Natural killer cell (primary cell): Measurements from ENCODE around the gene SRRT. TPM values are rescaled to one million over a fixed set of nuclear protein-coding genes. Genes with fewer than 3 reads are reported as not detected.

Source experiments
- ATAC-seq, 3 donors: fragments of 150-1000 bp in 2 of 3; fragments of 200-7000 bp in 1 of 3; cut with Tn5 transposase; 1 replicate in 1 of 3; 2 replicates in 2 of 3; pipeline ENCODE4 v1.10.0; 2021; ENCODE audit warnings: mild to moderate bottlenecking in 2 of 3, moderate library complexity in 2 of 3
- DNase-seq, 2 donors: peaks; one replicate each; pipeline versions ENCODE4 v3.0.0 to v3.0.0-alpha.2; 2013 to 2021; ENCODE audit warnings: mixed read lengths in 1 of 2
- H3K27ac ChIP-seq: one replicate; pipeline ENCODE4 v1.5.1; 2013; ENCODE audit warnings: mild to moderate bottlenecking, low read length
- H3K27me3 ChIP-seq: one replicate; pipeline ENCODE4 v1.6.1; 2013; ENCODE audit warnings: low read length; ENCODE audit not compliant: control insufficient read depth, insufficient read depth
- H3K36me3 ChIP-seq: one replicate; pipeline ENCODE4 v1.6.1; 2013; ENCODE audit warnings: low read length; ENCODE audit not compliant: control insufficient read depth, insufficient read depth
- H3K4me1 ChIP-seq: one replicate; pipeline ENCODE4 v1.6.1; 2013; ENCODE audit warnings: low read length; ENCODE audit not compliant: control insufficient read depth, insufficient read depth
- H3K4me3 ChIP-seq: one replicate; pipeline ENCODE4 v1.5.1; 2013; ENCODE audit warnings: low read length
- H3K9me3 ChIP-seq: one replicate; pipeline ENCODE4 v1.6.1; 2013; ENCODE audit warnings: low read length; ENCODE audit not compliant: control insufficient read depth, insufficient read depth
- H3K27ac Mint-ChIP-seq, 2 donors: one replicate each; pipeline ENCODE4 v1.8.0; 2022; ENCODE audit warnings: mild to moderate bottlenecking in 2 of 2, mixed read lengths in 2 of 2, moderate library complexity in 1 of 2
- H3K27me3 Mint-ChIP-seq, 2 donors: one replicate each; pipeline ENCODE4 v1.8.0; 2022; ENCODE audit warnings: low read depth in 2 of 2, mixed read lengths in 2 of 2
- H3K36me3 Mint-ChIP-seq: one replicate; pipeline ENCODE4 v1.8.0; 2022; ENCODE audit warnings: mixed read lengths
- H3K4me1 Mint-ChIP-seq, 2 donors: one replicate each; pipeline ENCODE4 v1.8.0; 2022; ENCODE audit warnings: mixed read lengths in 2 of 2
- H3K4me3 Mint-ChIP-seq: one replicate; pipeline ENCODE4 v1.8.0; 2022; ENCODE audit warnings: mild to moderate bottlenecking, moderate library complexity, mixed read lengths
- H3K9me3 Mint-ChIP-seq, 2 donors: one replicate each; pipeline ENCODE4 v1.8.0; 2022; ENCODE audit warnings: mixed read lengths in 2 of 2
- WGBS: methylation state at CpG from one replicate; pipeline ENCODE4 v1.1.7; 2013; ENCODE audit warnings: missing lambda C conversion rate; ENCODE audit not compliant: insufficient coverage; 5-methylcytosine and 5-hydroxymethylcytosine counted together
- intact Hi-C: fragments of 100-400 bp; cut with micrococcal nuclease; formaldehyde crosslinking; loops from one replicate; pipeline ENCODE4 v1.14.2; 2022
- total RNA-seq, 4 donors: library from RNA; stranded (reverse); fragments of 120-200 nt in 1 of 4; gene quantifications; one replicate each; pipeline versions ENCODE4 v1.2.3 to v1.2.4, GENCODE V29; 2013 to 2022
- TF ChIP-seq, protein P1 (sequence below): fragments of 200-600 bp; IDR thresholded peaks from one replicate; pipeline ENCODE4 v1.8.0; 2022; ENCODE audit warnings: antibody characterized with exemption

Gene SRRT
- total RNA-seq, 3 donors from 2014 or later (not counting 1 experiment from before 2014, with no cell fraction given) = 281 to 307 (median 288) TPM

DNA sequence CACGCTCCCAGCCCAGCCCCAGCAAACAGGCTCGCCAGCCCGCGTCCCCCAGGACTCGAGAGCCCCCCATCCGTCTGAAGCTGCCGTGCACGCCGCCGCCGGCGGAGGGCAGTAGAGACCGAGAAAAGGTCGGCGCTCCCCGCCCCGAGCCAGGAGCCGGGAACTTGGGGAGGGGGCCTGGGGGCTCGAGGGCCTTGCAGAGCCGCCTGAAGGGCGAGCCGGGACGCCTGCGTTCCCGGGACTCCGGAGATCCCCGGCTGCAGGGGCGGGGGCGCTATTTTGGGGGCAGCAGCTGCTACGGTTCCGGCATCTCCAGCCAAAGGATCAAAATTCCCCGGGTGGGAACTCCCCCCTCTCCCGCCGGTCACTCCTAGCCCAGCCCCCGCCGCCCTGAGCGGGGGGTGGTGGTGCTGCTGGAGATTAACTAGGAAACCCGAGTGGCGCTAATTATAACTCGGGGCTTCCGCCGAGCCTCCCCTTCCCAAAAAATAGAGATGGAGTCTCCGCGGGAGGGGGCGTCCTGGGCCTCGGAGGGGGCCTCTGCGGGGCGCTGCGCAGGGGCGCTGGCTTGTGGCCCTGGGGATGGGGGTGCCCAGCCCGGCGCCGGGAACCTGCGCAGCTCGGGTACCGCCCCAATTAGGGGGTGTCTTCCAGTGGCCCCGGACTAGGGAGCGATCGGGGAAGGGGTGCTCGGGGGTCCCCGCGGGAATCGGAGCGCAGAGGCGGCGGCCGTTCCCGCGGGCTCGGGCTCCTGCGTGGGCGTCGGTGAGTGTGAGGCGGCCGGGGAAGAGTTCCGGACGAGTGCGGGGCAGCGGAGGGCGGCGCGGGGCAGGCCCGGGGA, 20.2 kb downstream of the SRRT start:
- no peak overlapping the region for H3K27ac ChIP-seq
- intact Hi-C loops = loop anchor here (5.0 kb wide), 1 partner anchor 182 kb away; no protein-coding TSS in a partner anchor
- Mint-ChIP-seq H3K9me3 (no peaks in the 10 kb centered on the region), H3K36me3 (no peaks in the 10 kb centered on the region), H3K4me1 (peaks cover 18 to 23% of the 10 kb centered on the region in 2 donors), H3K27me3 (peaks cover 33 to 53% of the 10 kb centered on the region in 2 donors), H3K27ac (no peak overlapping the region), H3K4me3 (peak overlapping the region; percentile 42)
- TF ChIP-seq, protein P1, sequence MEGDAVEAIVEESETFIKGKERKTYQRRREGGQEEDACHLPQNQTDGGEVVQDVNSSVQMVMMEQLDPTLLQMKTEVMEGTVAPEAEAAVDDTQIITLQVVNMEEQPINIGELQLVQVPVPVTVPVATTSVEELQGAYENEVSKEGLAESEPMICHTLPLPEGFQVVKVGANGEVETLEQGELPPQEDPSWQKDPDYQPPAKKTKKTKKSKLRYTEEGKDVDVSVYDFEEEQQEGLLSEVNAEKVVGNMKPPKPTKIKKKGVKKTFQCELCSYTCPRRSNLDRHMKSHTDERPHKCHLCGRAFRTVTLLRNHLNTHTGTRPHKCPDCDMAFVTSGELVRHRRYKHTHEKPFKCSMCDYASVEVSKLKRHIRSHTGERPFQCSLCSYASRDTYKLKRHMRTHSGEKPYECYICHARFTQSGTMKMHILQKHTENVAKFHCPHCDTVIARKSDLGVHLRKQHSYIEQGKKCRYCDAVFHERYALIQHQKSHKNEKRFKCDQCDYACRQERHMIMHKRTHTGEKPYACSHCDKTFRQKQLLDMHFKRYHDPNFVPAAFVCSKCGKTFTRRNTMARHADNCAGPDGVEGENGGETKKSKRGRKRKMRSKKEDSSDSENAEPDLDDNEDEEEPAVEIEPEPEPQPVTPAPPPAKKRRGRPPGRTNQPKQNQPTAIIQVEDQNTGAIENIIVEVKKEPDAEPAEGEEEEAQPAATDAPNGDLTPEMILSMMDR = peak; percentile 72
- peaks cover 36% of the 10 kb centered on the region for H3K4me1 ChIP-seq
- no peaks in the 10 kb centered on the region for H3K36me3 ChIP-seq
- no peaks in the 10 kb centered on the region for H3K9me3 ChIP-seq
- DNase-seq = peak; percentile 53 to 72
- H3K4me3 ChIP-seq = peak overlapping the region; percentile 6
- under 1% methylated on average over 83 of the region's 83 CpGs for WGBS
- peaks cover 28% of the 10 kb centered on the region for H3K27me3 ChIP-seq
- ATAC-seq = peak; percentile 32 to 37 (median 32)

- Mint-ChIP-seq H3K4me3 (peak within 1 kb of the TSS; percentile 88), H3K9me3 (no peaks in the 10 kb centered on the region), H3K4me1 (peaks cover 13 to 18% of the 10 kb centered on the region in 2 donors), H3K36me3 (no peaks in the 10 kb centered on the region), H3K27ac (peak within 1 kb of the TSS; percentile 72 to 86), H3K27me3 (peaks cover 39 to 54% of the 10 kb centered on the region in 2 donors)
- TF ChIP-seq, protein P1 = no peak
- intact Hi-C loops = loop anchor here (5.0 kb wide), 1 partner anchor 182 kb away; no protein-coding TSS in a partner anchor
- peaks cover 28% of the 10 kb centered on the region for H3K27me3 ChIP-seq
- WGBS = under 1% methylated on average over 24 of the region's 32 CpGs
- no peak for ATAC-seq
- H3K4me3 ChIP-seq = peak within 1 kb of the TSS; percentile 6
- H3K9me3 ChIP-seq = no peaks in the 10 kb centered on the region
- no peak for DNase-seq
- H3K4me1 ChIP-seq = peaks cover 30% of the 10 kb centered on the region
- H3K36me3 ChIP-seq = no peaks in the 10 kb centered on the region
- no peak within 1 kb of the TSS for H3K27ac ChIP-seq
Observed at GRCh38 chr7:100895701-100895955, 20.7 kb downstream of the SRRT start, which contains the start of gene ACHE. Gene ACHE, minus strand, starts transcription at chr7:100895888. Its CDS starts 1,656 bp downstream, at chr7:100894232.

DNA sequence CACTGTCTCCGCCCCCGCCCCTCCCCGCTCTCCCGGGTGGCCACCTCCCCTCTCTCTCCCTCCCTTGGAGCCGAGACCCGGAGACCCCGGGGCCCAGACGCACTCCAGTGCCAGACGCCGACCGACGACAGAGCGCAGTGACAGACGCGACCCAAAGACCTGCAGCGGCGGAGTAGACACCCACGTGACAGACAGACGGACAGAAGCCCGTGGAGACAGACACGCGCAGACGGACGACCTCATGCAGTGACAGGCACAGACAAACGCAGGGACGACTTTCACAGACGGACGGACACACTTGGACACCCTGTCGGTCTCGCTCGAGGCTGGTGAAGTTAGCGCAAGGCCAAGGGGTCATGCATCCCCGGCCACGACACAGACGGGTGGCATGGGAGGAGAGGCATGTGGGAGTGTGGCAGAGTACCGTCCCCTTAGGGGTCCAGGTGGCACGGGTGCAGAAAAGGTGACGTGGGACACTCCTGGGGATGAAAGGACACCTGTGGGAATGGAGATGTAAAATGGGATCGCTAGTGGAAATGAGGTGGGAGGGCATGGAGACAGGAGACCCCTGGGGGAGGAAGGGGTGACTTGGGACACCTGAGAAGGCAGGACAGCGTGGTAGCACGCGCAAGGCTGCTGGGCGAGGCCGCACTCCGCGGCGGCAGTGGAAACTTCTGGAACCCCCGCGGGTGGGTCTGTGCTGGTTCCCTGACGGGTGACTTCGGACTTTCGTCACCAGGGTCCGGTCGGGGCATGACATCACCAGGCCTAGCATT, 21.2 kb downstream of the SRRT start:
- 7% methylated on average over 52 of the region's 54 CpGs for WGBS

More for the DNA sequence above, 21.2 kb downstream of the SRRT start:
- no peaks in the 10 kb centered on the region for H3K36me3 ChIP-seq
- Mint-ChIP-seq H3K4me3 (peak overlapping the region; percentile 88), H3K4me1 (peaks cover 12 to 13% of the 10 kb centered on the region in 2 donors), H3K27ac (peak overlapping the region; percentile 72 to 86), H3K9me3 (no peaks in the 10 kb centered on the region), H3K27me3 (peaks cover 43 to 58% of the 10 kb centered on the region in 2 donors), H3K36me3 (no peaks in the 10 kb centered on the region)
- H3K4me1 ChIP-seq = peaks cover 25% of the 10 kb centered on the region
- TF ChIP-seq, protein P1 = no peak
- peak; percentile 35 to 60 (median 52) for ATAC-seq
- H3K27me3 ChIP-seq = peaks cover 25% of the 10 kb centered on the region
- H3K4me3 ChIP-seq = no peak overlapping the region
- DNase-seq = peak in 1 of 2 donors; percentile 64
- no peak overlapping the region for H3K27ac ChIP-seq
- no peaks in the 10 kb centered on the region for H3K9me3 ChIP-seq
- intact Hi-C loops = loop anchor here (5.0 kb wide), 1 partner anchor 181 kb away; no protein-coding TSS in a partner anchor
